HCT116 (cell line): ENCODE data around the gene SAPCD2. TPM values are rescaled to one million over a fixed set of nuclear protein-coding genes. Genes with fewer than 3 reads are reported as not detected.

Experiments
- ATAC-seq: fragments of 200-7000 bp; cut with Tn5 transposase; 2 replicates; pipeline ENCODE4 v1.9.1; 2020; ENCODE audit warnings: mild to moderate bottlenecking, moderate library complexity
- BruUV-seq: library from RNA; stranded (reverse); fragments of 400-500 nt; replicated peaks from 2 replicates; lab custom pipeline; 2021; lab: Mats Ljungman, UMichigan
- CTCF ChIA-PET: fragments of 300-600 bp; sonication (Branson Sonifier 250); formaldehyde crosslinking; loops from one replicate; lab custom pipeline; 2021; ENCODE audit warnings: antibody characterized with exemption; lab: Charles Lee
- POLR2A ChIA-PET: fragments of 300-600, 350-600 bp; sonication (Branson Sonifier 250); formaldehyde crosslinking; loops from one replicate; lab custom pipeline; 2021; ENCODE audit warnings: antibody characterized with exemption; lab: Charles Lee
- RAD21 ChIA-PET, 2 experiments: fragments of 300-600 bp; sonication (Branson Sonifier 250); formaldehyde crosslinking; loops; one replicate each; lab custom pipeline; 2023; ENCODE audit warnings: low total read pairs in 2 of 2; ENCODE audit not compliant: uncharacterized antibody in 2 of 2, unreplicated experiment in 2 of 2, low non-redundant PET in 1 of 2; lab: Charles Lee
- DNase-seq: peaks from one replicate; pipeline ENCODE4 v3.0.0-alpha.2; 2010; ENCODE audit warnings: low read depth, low spot score
- H2AFZ ChIP-seq: fragments of 200-600 bp; shearing (Covaris generic), sonication (generic); 2 replicates; pipeline ENCODE4 v1.6.1; 2017; ENCODE audit warnings: low read depth, mixed run types, mixed read lengths, antibody characterized with exemption, low read length; ENCODE audit not compliant: poor library complexity, severe bottlenecking
- H3K27ac ChIP-seq: 2 replicates; pipeline ENCODE4 v1.5.1; 2012; ENCODE audit warnings: low read depth, low read length
- H3K27me3 ChIP-seq: fragments of 200-600 bp; sonication (generic); 2 replicates; pipeline ENCODE4 v1.6.1; 2016; ENCODE audit warnings: mixed run types, low read length, mixed read lengths; ENCODE audit not compliant: insufficient read depth
- H3K36me3 ChIP-seq, 2 experiments: fragments of 200-500 bp in 1 of 2; fragments of 200-600 bp in 1 of 2; sonication (Bioruptor generic) in 1 of 2; sonication (generic) in 1 of 2; 2 replicates each; pipeline versions ENCODE4 v1.5.1 to v1.6.1; 2014 to 2016; ENCODE audit warnings: low read length in 2 of 2, inconsistent platforms in 1 of 2, mixed read lengths in 1 of 2, mixed run types in 1 of 2; ENCODE audit not compliant: insufficient read depth in 2 of 2, control insufficient read depth in 1 of 2
- H3K4me1 ChIP-seq, 2 experiments: fragments of 200-600 bp in 1 of 2; sonication (generic) in 1 of 2; 2 replicates each; pipeline versions ENCODE4 v1.5.1 to v1.6.1; 2012 to 2017; ENCODE audit warnings: low read length in 2 of 2, inconsistent platforms in 1 of 2, mild to moderate bottlenecking in 1 of 2, mixed read lengths in 1 of 2, mixed run types in 1 of 2, moderate library complexity in 1 of 2; ENCODE audit not compliant: insufficient read depth in 2 of 2, control insufficient read depth in 1 of 2
- H3K4me2 ChIP-seq: fragments of 200-600 bp; sonication (generic); 2 replicates; pipeline ENCODE4 v1.6.1; 2017; ENCODE audit warnings: mixed run types, low read length, mixed read lengths
- H3K4me3 ChIP-seq, 2 experiments: fragments of 200-600 bp in 1 of 2; sonication (generic) in 1 of 2; replicated peaks in 1 of 2; 2 replicates each; pipeline ENCODE4 v1.5.1; 2011 to 2016; ENCODE audit warnings: low read length in 2 of 2, control low read depth in 1 of 2, low read depth in 1 of 2, mild to moderate bottlenecking in 1 of 2, mixed read lengths in 1 of 2, mixed run types in 1 of 2
- H3K79me2 ChIP-seq: fragments of 200-600 bp; sonication (generic); 2 replicates; pipeline ENCODE4 v1.6.1; 2017; ENCODE audit warnings: mild to moderate bottlenecking, mixed run types, low read length, moderate library complexity, mixed read lengths; ENCODE audit not compliant: insufficient read depth
- H3K9ac ChIP-seq: fragments of 200-600 bp; sonication (generic); 2 replicates; pipeline ENCODE4 v1.6.1; 2016; ENCODE audit warnings: low read length, mixed read lengths
- H3K9me2 ChIP-seq: fragments of 200-600 bp; sonication (generic), shearing (Covaris generic); 2 replicates; pipeline ENCODE4 v1.6.1; 2017; ENCODE audit warnings: mixed run types, mild to moderate bottlenecking, moderate library complexity; ENCODE audit not compliant: insufficient read depth
- H3K9me3 ChIP-seq, 2 experiments: fragments of 200-500 bp in 1 of 2; fragments of 200-600 bp in 1 of 2; sonication (Bioruptor generic) in 1 of 2; sonication (generic) in 1 of 2; 2 replicates each; pipeline ENCODE4 v1.6.1; 2014 to 2017; ENCODE audit warnings: low read length in 2 of 2, mixed read lengths in 2 of 2, inconsistent platforms in 1 of 2, low read depth in 1 of 2, mild to moderate bottlenecking in 1 of 2, mixed run types in 1 of 2, moderate library complexity in 1 of 2; ENCODE audit not compliant: control insufficient read depth in 1 of 2, insufficient read depth in 1 of 2
- H4K20me1 ChIP-seq: fragments of 200-600 bp; sonication (generic), shearing (Covaris generic); 2 replicates; pipeline ENCODE4 v1.6.1; 2017; ENCODE audit warnings: mixed run types, mild to moderate bottlenecking, moderate library complexity; ENCODE audit not compliant: insufficient read depth
- CBX3 ChIP-seq: IDR thresholded peaks from 2 replicates; pipeline ENCODE4 v1.6.1; 2012; ENCODE audit warnings: low read depth
- CEBPB ChIP-seq: IDR thresholded peaks from 2 replicates; pipeline ENCODE4 v1.6.1; 2012; ENCODE audit warnings: low read depth
- EGR1 ChIP-seq: IDR thresholded peaks from 2 replicates; pipeline ENCODE4 v1.6.1; 2012; ENCODE audit warnings: low read depth
- ELF1 ChIP-seq: IDR thresholded peaks from 2 replicates; pipeline ENCODE4 v1.6.1; 2012; ENCODE audit warnings: low read depth, borderline replicate concordance
- EZH2 ChIP-seq: fragments of 200-600 bp; sonication (generic); IDR thresholded peaks from 2 replicates; pipeline ENCODE4 v1.6.1; 2017; ENCODE audit warnings: antibody characterized with exemption, mixed run types
- EZH2phosphoT487 ChIP-seq: fragments of 200-600 bp; IDR thresholded peaks from 2 replicates; pipeline ENCODE4 v1.6.1; 2018; ENCODE audit warnings: antibody characterized with exemption, borderline replicate concordance
- FOSL1 ChIP-seq: IDR thresholded peaks from 2 replicates; pipeline ENCODE4 v1.6.1; 2012; ENCODE audit warnings: low read depth
- JUND ChIP-seq: IDR thresholded peaks from 2 replicates; pipeline ENCODE4 v1.6.1; 2012
- POLR2AphosphoS5 ChIP-seq: IDR thresholded peaks from 2 replicates; pipeline ENCODE4 v1.6.1; 2011; ENCODE audit warnings: mild to moderate bottlenecking, low read depth, low read length, moderate library complexity
- RAD21 ChIP-seq: IDR thresholded peaks from 2 replicates; pipeline ENCODE4 v1.6.1; 2012; ENCODE audit warnings: low read depth, mild to moderate bottlenecking
- SIN3A ChIP-seq: IDR thresholded peaks from 2 replicates; pipeline ENCODE4 v1.6.1; 2012; ENCODE audit warnings: low read depth
- SP1 ChIP-seq: IDR thresholded peaks from 2 replicates; pipeline ENCODE4 v1.6.1; 2012; ENCODE audit warnings: low read depth
- SRF ChIP-seq: IDR thresholded peaks from 2 replicates; pipeline ENCODE4 v1.6.1; 2012; ENCODE audit warnings: low read depth
- ZFX ChIP-seq: fragments of 450-650 bp; IDR thresholded peaks from 2 replicates; pipeline ENCODE4 v1.6.1; 2017
- intact Hi-C: fragments of 100-400 bp; cut with micrococcal nuclease; formaldehyde crosslinking; loops from 2 replicates; pipeline ENCODE4 v1.10.0; 2022
- total RNA-seq: library from RNA; stranded (reverse); gene quantifications from one replicate; pipeline ENCODE4 v1.2.1, GENCODE V29; 2021; ENCODE audit not compliant: unreplicated experiment
- TF ChIP-seq, protein P1 (sequence below): IDR thresholded peaks from 2 replicates; pipeline ENCODE4 v1.6.1; 2012

Gene SAPCD2
- total RNA-seq, 1 experiment from 2014 or later = 71.7 TPM

DNA sequence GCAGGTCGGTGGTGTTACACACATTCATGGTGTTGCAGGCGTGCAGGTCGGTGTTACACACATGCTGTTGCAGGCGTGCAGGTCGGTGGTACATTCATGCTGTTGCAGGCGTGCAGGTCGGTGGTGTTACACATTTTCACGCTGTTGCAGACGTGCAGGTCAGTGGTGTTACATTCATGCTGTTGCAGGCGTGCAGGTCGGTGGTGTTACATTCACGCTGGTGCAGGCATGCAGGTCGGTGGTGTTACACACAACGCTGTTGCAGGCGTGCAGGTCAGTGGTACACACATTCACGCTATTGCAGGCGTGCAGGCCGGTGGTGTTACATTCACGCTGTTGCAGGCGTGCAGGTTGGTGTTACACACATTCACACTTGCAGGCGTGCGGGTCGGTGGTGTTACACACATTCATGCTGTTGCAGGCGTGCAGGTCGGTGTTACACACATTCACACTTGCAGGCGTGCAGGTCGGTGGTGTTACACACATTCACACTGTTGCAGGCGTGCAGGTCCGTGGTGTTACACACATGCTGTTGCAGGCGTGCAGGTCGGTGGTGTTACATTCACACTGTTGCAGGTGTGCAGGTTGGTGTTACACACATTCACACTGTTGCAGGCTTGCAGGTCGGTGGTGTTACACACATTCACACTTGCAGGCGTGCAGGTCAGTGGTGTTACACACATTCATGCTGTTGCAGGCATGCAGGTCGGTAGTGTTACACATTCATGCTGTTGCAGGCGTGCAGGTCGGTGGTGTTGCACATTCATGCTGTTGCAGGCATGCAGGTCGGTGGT, 33.0 kb upstream of the SAPCD2 start:
- ATAC-seq (no peak), DNase-seq (no peak)
- no peaks in the 10 kb centered on the region for H4K20me1 ChIP-seq
- intact Hi-C loops = no loop called here
- no peak overlapping the region for H3K27ac ChIP-seq
- H3K4me2 ChIP-seq = no peak overlapping the region
- H3K9ac ChIP-seq = no peak overlapping the region
- TF ChIP-seq ELF1 (no peak), EGR1 (no peak), SIN3A (no peak), FOSL1 (no peak), RAD21 (no peak), CEBPB (no peak), POLR2AphosphoS5 (no peak), EZH2 (no peak), JUND (no peak), EZH2phosphoT487 (no peak), SP1 (no peak), ZFX (no peak), SRF (no peak), CBX3 (no peak)
- TF ChIP-seq, protein P1, sequence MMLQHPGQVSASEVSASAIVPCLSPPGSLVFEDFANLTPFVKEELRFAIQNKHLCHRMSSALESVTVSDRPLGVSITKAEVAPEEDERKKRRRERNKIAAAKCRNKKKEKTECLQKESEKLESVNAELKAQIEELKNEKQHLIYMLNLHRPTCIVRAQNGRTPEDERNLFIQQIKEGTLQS = no peak
- TF ChIP-seq, all 23 proteins: peak for 0
- ChIA-PET CTCF (no interaction called here), POLR2A (no interaction called here), RAD21 (no interaction called here)
- H3K9me3 ChIP-seq = peaks cover 0 to 21% of the 10 kb centered on the region in 2 experiments; a peak in 1 of 4 replicates
- no peak overlapping the region for H3K4me3 ChIP-seq
- BruUV-seq = no TSS peak
- no peaks in the 10 kb centered on the region for H3K9me2 ChIP-seq
- H2AFZ ChIP-seq = no peak overlapping the region
- no peaks in the 10 kb centered on the region for H3K27me3 ChIP-seq
- peaks cover 8 to 50% of the 10 kb centered on the region in 2 experiments for H3K36me3 ChIP-seq
- H3K79me2 ChIP-seq = no peaks in the 10 kb centered on the region
- no peaks in the 10 kb centered on the region for H3K4me1 ChIP-seq
